Activated CD4-positive, alpha-beta T cell treated with anti-CD3 and anti-CD28 coated beads, Interleukin-2, amount 10 ng/mL, durations not matched to agents 24 days and 14 days (primary cell): ENCODE measurements around the gene RHBDL2. TPM values are rescaled to one million over a fixed set of nuclear protein-coding genes. Genes with fewer than 3 reads are reported as not detected.
"Not testable (repeated sequence)": the region's sequence is repeated elsewhere in the genome, so short reads cannot be mapped to it uniquely, and the experiment has no call there.

Experiments
- DNase-seq: peaks from one replicate; pipeline ENCODE4 v3.0.0; 2022
- H3K27ac Mint-ChIP-seq: one replicate; pipeline ENCODE4 v1.8.0; 2022; ENCODE audit warnings: mild to moderate bottlenecking, mixed read lengths
- H3K27me3 Mint-ChIP-seq: one replicate; pipeline ENCODE4 v1.8.0; 2022; ENCODE audit warnings: mixed read lengths
- H3K36me3 Mint-ChIP-seq: one replicate; pipeline ENCODE4 v1.8.0; 2022; ENCODE audit warnings: low read depth, mild to moderate bottlenecking, mixed read lengths
- H3K4me1 Mint-ChIP-seq: one replicate; pipeline ENCODE4 v1.8.0; 2021; ENCODE audit warnings: mixed read lengths
- H3K4me3 Mint-ChIP-seq: one replicate; pipeline ENCODE4 v1.8.0; 2022; ENCODE audit warnings: mild to moderate bottlenecking, moderate library complexity, mixed read lengths
- H3K9me3 Mint-ChIP-seq: one replicate; pipeline ENCODE4 v1.8.0; 2021; ENCODE audit warnings: mixed read lengths
- intact Hi-C: fragments of 100-400 bp; cut with micrococcal nuclease; formaldehyde crosslinking; loops from one replicate; pipeline ENCODE4 v1.15.1; 2023
- total RNA-seq: library from RNA; stranded (reverse); gene quantifications from 2 replicates; pipeline ENCODE4 v1.2.3, GENCODE V29; 2022

RHBDL2 gene
- total RNA-seq, 1 donor from 2014 or later, result not detected

DNA sequence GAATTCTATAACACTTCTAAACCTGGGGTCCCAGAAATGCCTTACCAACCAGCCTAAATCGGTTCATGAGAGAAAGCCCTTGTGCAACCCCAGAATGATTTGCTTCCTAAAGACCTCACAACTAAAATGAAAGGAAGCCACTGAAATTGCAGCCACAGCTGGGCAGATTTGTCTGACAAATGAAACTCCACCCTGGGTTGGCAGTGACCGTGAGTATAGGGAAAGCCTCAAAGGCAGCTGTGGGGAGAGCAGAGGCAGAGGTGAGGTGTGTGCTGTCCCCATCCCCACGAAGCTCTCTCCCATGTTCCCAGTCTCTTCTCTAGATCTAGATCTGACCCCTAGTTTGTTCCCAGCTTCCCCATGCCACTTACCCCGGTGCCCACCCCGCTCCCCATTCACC is 23.1 kb downstream of the RHBDL2 start:
- intact Hi-C loops, result no loop called here
- Mint-ChIP-seq H3K4me3 (no peak overlapping the region), H3K9me3 (no peaks in the 10 kb centered on the region)

DNA sequence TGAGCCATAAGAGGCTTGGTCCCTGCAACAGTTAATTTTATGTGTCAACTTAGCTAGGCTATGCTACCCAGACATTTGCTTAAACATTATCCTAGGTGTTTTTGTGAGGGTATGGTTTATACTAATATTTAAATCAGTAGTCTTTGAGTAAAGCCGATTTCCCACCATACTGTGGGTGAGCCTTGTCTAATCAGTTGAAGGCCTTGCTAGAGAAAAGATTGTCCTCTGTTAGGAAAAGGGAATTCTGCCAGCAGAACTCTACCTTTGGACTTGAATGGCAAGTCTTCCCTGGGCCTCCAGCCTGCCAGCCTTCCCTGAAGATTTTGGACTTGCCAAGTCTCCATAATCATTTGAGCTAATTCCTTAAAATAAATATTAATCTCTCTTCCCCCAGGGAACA is 23.9 kb downstream of the RHBDL2 start:
- no peaks in the 10 kb centered on the region for H3K9me3 Mint-ChIP-seq
- peaks cover 9% of the 10 kb centered on the region for H3K27me3 Mint-ChIP-seq
- peaks cover 2% of the 10 kb centered on the region for H3K4me1 Mint-ChIP-seq
- no peaks in the 10 kb centered on the region for H3K36me3 Mint-ChIP-seq
- H3K27ac Mint-ChIP-seq, result no peak overlapping the region
- intact Hi-C loops, result no loop called here
- no peak for DNase-seq
- no peak overlapping the region for H3K4me3 Mint-ChIP-seq

More for the DNA sequence above, 23.1 kb downstream of the RHBDL2 start:
- H3K36me3 Mint-ChIP-seq, result no peaks in the 10 kb centered on the region
- DNase-seq, result no peak
- peaks cover 2% of the 10 kb centered on the region for H3K4me1 Mint-ChIP-seq
- H3K27ac Mint-ChIP-seq, result no peak overlapping the region
- H3K27me3 Mint-ChIP-seq, result peaks cover 9% of the 10 kb centered on the region

DNA sequence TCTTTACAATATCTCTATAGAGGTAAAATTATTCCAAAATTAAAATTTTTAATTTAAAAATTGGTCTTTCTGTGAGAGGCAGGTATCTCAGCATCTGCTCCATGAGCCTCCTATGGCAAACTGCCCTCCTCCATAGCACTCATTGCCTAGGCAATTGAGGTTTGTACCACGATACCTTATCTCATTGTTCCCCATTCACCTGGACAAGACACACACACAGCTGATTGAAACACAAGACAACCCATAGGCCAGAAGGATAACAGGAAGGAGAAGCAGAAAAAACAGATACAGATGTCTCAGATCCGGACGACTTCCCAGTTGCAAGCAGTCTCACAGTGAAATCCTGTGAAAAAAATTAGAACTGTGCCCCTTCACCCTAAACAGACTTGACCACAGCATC is 24.3 kb downstream of the RHBDL2 start:
- intact Hi-C loops, result no loop called here
- peaks cover 2% of the 10 kb centered on the region for H3K4me1 Mint-ChIP-seq
- H3K27me3 Mint-ChIP-seq, result peaks cover 9% of the 10 kb centered on the region
- no peak for DNase-seq
- H3K27ac Mint-ChIP-seq, result no peak overlapping the region
- H3K4me3 Mint-ChIP-seq, result no peak overlapping the region
- no peaks in the 10 kb centered on the region for H3K9me3 Mint-ChIP-seq
- no peaks in the 10 kb centered on the region for H3K36me3 Mint-ChIP-seq

DNA sequence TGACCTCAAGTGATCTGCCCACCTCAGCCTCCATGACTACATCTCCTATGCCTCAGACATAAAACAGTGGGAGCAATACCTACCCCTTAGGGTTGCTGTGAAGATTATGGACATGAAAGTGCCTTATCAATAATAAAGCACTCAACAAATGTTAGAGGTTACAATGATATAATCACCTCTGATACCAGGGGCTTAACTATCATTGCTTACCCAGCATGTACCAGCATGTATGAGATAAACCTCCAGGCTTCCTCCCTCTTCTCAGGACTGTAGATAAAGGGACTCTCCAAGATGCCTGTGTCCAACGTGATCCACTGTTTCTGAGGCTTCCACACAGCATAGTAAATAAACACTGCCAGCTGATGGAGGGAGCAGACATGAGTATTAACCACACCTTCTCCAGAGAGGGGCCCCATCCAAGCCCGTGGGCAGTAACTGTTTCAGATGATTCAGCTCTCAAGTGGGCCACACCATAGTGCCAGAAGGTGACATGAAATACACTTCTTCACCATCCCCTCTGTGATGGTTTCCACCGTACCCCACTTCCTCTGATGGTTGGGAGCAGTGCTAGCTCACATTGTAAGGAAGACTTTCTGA is 26.2 kb downstream of the RHBDL2 start:
- Mint-ChIP-seq H3K36me3 (no peaks in the 10 kb centered on the region), H3K27me3 (peaks cover 5% of the 10 kb centered on the region), H3K27ac (no peak overlapping the region), H3K4me1 (peaks cover 2% of the 10 kb centered on the region), H3K4me3 (no peak overlapping the region), H3K9me3 (no peaks in the 10 kb centered on the region)
- no peak for DNase-seq
- intact Hi-C loops, result no loop called here

DNA sequence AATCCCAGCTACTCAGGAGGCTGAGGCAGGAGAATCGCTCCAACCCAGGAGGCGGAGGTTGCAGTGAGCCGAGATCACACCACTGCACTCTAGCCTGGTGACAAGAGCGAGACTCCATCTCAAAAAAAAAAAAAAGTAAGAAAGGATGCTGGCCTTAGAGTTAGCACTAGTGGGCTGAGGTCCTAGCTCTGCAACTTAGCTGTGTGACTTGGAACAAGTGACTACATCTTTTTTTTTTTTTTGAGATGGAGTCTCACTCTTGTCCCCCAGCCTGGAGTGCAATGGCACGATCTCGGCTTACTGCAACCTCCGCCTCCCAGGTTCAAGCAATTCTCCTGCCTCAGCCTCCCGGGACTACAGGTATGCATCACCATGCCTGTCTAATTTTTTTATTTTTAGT is 26.7 kb downstream of the RHBDL2 start:
- intact Hi-C loops, H3K9me3 Mint-ChIP-seq: not testable (repeated sequence)

DNA sequence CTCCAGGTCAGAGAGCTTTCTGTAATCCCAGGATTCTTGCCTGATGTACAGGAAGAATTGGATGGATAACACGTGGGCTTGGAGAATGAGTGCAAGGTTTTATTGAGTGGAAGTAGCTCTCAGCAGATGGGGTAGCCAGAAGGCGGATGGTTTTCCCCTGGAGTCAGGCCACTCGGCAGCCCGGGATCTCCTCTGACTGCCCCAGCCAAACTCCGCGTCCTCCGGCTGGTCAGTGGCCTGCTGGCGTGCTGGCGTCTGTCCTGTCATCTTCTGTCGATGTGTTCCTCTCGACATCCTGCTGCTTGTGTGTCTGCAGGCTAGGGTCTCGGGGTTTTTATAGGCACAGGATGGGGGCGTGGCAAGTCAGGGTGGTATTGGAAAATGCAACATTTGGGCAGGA is 32.8 kb downstream of the RHBDL2 start:
- Mint-ChIP-seq H3K27ac (no peak overlapping the region), H3K9me3 (no peaks in the 10 kb centered on the region), H3K27me3 (no peaks in the 10 kb centered on the region), H3K4me1 (no peaks in the 10 kb centered on the region), H3K36me3 (no peaks in the 10 kb centered on the region), H3K4me3 (no peak overlapping the region)
- no peak for DNase-seq
- intact Hi-C loops, result no loop called here

More for the DNA sequence above, 26.7 kb downstream of the RHBDL2 start:
- not testable (repeated sequence) for H3K27ac Mint-ChIP-seq, DNase-seq, H3K4me3 Mint-ChIP-seq, H3K36me3 Mint-ChIP-seq, H3K27me3 Mint-ChIP-seq, H3K4me1 Mint-ChIP-seq

DNA sequence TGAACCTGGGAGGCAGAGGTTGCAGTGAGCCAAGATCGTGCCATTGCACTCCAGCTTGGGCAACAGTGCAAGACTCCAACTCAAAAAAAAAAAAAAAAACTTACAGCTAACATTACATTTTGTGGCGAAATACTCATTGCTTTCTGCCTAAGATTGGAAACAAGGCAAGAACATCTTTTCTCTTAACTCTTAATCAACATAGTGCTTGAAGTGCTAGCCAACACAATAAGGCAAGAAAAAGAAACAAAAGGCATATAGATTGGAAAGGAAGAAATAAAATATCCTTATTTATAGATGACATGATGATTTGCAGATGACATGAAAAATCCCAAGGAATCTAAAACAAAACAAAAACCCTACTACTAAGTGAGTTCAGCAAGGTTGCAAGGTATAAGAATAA is 35.6 kb downstream of the RHBDL2 start:
- Mint-ChIP-seq H3K9me3 (no peaks in the 10 kb centered on the region), H3K27me3 (peaks cover 2% of the 10 kb centered on the region), H3K27ac (no peak overlapping the region), H3K4me1 (no peaks in the 10 kb centered on the region), H3K36me3 (no peaks in the 10 kb centered on the region), H3K4me3 (no peak overlapping the region)
- no peak for DNase-seq
- intact Hi-C loops, result no loop called here

DNA sequence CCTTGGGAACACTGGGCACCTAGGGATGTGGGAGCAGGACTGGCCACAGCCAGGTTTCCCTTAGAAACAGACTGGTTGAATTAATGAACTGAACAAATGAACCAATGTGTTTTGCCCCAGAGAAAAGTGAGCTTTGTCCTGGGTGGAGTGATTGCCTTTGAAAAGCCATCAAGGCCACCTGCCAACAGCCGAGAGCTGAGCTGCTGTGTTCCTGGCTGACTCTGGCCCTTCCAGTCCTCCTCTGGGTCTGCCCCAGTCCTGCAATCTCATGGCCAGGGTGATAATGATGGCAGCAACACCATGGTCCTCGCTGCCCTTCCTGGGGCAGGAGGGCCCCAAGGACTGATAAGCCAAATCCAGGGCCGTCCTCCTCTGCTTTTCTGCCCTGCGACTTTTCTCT is 42.1 kb downstream of the RHBDL2 start:
- no peaks in the 10 kb centered on the region for H3K36me3 Mint-ChIP-seq
- H3K4me1 Mint-ChIP-seq, result no peaks in the 10 kb centered on the region
- no peak overlapping the region for H3K4me3 Mint-ChIP-seq
- H3K9me3 Mint-ChIP-seq, result no peaks in the 10 kb centered on the region
- intact Hi-C loops, result no loop called here
- H3K27ac Mint-ChIP-seq, result no peak overlapping the region
- peaks cover 2% of the 10 kb centered on the region for H3K27me3 Mint-ChIP-seq
- DNase-seq, result no peak

DNA sequence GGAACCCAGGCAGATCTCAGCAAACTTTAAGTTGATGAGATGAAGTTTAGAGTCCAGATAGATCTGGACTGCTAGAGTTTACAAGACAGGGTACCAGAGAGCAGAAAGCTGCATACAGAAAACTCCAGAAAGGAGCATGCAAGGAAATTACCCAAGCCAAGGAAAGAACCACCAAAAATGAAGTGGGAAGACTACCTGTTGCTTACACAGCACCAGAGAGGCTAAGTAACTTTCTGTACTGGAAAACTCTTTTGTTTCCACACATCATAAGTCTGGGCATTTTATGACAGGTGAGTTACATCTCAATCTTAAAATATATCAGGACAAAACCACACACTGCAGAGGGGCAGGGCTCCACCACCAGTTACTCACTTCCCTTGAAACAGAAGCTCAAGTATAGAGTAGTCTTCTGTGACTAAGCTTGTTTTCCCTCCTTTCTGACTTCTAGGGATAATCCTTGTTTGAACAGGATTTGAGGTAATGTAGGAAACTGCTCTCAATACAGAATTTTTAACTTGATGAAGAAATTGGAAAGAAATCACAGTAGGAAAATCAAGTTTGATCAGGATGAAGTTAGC is 42.9 kb downstream of the RHBDL2 start:
- peaks cover 2% of the 10 kb centered on the region for H3K27me3 Mint-ChIP-seq
- intact Hi-C loops, result no loop called here
- H3K27ac Mint-ChIP-seq, result no peak overlapping the region
- H3K9me3 Mint-ChIP-seq, result no peaks in the 10 kb centered on the region
- H3K4me3 Mint-ChIP-seq, result no peak overlapping the region
- no peaks in the 10 kb centered on the region for H3K36me3 Mint-ChIP-seq
- H3K4me1 Mint-ChIP-seq, result no peaks in the 10 kb centered on the region
- DNase-seq, result no peak

DNA sequence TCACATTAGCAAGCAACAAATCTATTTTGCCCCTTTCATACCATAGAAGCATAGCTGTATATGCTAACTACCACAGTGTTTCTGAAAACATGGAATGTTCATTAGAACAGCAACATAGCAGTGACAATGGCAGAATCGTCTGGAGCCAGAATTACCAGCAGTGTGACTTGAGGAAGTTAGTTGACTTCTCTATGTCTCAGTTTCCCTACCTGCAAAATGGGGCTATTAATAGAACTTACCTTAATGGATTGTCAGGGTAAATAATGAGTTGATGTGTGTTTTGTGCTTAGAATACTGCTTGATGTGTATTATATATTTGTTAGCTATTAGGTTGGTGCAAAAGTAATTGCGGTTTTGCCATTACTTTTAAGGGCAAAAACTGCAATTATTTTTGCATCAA is 45.5 kb downstream of the RHBDL2 start:
- Mint-ChIP-seq H3K4me3 (no peak overlapping the region), H3K4me1 (no peaks in the 10 kb centered on the region), H3K36me3 (no peaks in the 10 kb centered on the region), H3K27me3 (peaks cover 2% of the 10 kb centered on the region), H3K9me3 (no peaks in the 10 kb centered on the region), H3K27ac (no peak overlapping the region)
- intact Hi-C loops, result no loop called here
- DNase-seq, result no peak

DNA sequence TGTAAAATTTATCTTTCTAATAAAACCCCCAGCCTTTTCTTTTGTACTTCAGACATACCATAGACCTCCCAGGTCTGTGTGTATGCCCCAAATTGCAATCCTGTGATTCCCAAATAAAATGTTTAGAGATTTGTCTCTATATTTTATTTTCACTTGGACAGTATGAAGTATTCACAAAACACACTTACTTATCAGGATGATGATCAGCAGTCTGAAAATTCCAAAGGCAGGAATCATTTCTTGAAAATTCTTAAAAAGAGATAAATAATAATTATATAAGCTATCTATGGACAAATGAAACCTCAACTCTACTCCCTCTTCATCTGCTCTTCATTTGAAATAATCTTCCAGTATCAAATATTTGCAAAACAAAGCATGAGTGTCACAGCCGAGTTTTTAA is 48.7 kb downstream of the RHBDL2 start:
- H3K27me3 Mint-ChIP-seq, result peaks cover 9% of the 10 kb centered on the region
- no peak overlapping the region for H3K4me3 Mint-ChIP-seq
- intact Hi-C loops, result no loop called here

DNA sequence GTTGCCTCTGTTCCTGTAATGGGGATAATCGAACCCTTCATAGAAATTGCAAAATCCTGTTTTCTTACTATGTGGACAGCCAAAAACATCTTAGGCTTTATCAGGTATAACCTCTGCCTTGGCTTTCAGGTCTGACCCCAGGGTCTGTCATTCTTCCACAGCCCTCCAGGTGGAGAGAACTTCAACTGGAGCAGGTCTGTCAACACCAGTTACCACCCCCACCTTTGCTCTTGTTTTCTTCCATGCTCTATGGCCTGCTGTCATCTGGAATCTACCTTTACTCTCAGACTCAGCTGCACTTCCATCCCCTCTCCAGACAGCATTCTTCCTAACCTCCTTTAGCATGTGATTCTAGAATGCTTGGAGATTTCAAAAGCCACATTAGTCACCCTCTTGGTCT is 49.9 kb downstream of the RHBDL2 start:
- Mint-ChIP-seq H3K4me1 (no peaks in the 10 kb centered on the region), H3K4me3 (no peak overlapping the region), H3K36me3 (no peaks in the 10 kb centered on the region), H3K9me3 (no peaks in the 10 kb centered on the region), H3K27me3 (peaks cover 10% of the 10 kb centered on the region), H3K27ac (no peak overlapping the region)
- intact Hi-C loops, result no loop called here
- no peak for DNase-seq

More for the DNA sequence above, 48.7 kb downstream of the RHBDL2 start:
- Mint-ChIP-seq H3K4me1 (no peaks in the 10 kb centered on the region), H3K9me3 (no peaks in the 10 kb centered on the region), H3K27ac (no peak overlapping the region), H3K36me3 (no peaks in the 10 kb centered on the region)
- no peak for DNase-seq

DNA sequence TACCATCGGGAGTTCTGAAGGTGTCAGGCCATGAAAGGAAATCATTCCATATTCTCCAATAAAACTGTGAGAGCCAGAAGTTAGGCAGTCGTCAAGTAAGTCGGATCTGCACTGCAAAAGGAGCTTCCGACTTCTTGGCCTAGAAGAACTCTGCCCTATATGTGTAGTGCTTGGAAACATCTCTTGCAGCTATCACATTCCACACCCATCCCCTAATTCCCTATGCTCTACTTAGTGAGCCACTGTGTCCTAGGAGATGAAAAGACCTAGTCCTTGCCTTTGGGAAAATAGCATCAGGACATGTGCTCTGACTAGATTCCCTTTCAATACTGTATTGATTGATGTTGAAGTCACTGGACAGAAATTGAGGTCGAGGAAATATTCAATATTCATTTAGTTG is 52.0 kb downstream of the RHBDL2 start:
- no peak overlapping the region for H3K4me3 Mint-ChIP-seq
- intact Hi-C loops, result no loop called here
- no peak overlapping the region for H3K27ac Mint-ChIP-seq
- peaks cover 22% of the 10 kb centered on the region for H3K27me3 Mint-ChIP-seq
- DNase-seq, result no peak
- H3K9me3 Mint-ChIP-seq, result no peaks in the 10 kb centered on the region
- H3K4me1 Mint-ChIP-seq, result no peaks in the 10 kb centered on the region
- H3K36me3 Mint-ChIP-seq, result no peaks in the 10 kb centered on the region

DNA sequence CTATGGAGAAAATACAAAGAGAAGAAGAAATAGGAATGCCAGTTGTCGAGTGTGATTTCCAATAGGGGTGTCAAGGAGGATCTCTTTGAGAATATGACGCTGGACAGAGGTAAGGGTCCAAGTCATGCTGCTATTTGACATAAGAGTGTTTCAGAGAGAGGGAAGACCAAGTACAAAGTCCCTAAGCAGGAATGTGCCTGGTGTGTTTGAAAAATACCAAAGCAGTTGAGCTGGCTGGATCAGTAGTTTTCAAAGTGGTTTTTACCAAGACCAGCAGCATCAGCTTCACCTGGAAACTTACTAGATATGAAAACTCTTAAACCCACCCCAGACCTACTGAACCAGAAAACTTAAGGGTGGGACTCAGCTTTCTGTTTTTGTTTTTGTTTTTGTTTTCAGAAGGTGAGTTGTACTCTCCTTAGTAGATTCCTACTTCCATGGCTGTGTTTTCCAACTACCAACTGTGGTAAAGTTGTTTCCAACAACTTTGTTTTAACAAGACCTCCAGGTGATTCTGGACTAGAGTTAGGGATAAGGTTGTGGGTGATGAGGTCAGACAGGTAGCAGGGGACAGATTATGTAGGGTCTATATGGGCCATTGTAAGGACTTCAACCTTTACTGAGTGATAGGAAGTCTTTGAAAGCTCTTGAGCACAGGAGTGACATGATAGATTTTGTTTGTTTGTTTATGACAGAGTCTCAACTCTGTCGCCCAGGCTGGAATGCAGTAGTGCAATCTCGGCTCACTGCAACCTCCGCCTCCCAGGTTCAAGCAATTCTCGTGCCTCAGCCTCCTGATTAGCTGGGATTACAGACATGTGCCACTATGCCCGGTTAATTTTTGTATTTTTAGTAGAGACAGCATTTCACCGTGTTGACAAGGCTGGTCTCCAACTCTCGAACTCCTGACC is 53.0 kb downstream of the RHBDL2 start:
- intact Hi-C loops, result no loop called here
- no peaks in the 10 kb centered on the region for H3K4me1 Mint-ChIP-seq

More for the DNA sequence above, 53.0 kb downstream of the RHBDL2 start:
- no peak overlapping the region for H3K4me3 Mint-ChIP-seq
- no peak overlapping the region for H3K27ac Mint-ChIP-seq
- no peaks in the 10 kb centered on the region for H3K36me3 Mint-ChIP-seq
- H3K27me3 Mint-ChIP-seq, result peaks cover 22% of the 10 kb centered on the region
- no peak for DNase-seq
- no peaks in the 10 kb centered on the region for H3K9me3 Mint-ChIP-seq
